Mucosa of stomach (tissue), 1 donor: ENCODE results near the gene CRYBA4.
"Not testable (repeated sequence)": the region's sequence is repeated elsewhere in the genome, so short reads cannot be mapped to it uniquely, and the experiment has no call there.

Experiments
- H3K27me3 ChIP-seq: one replicate; pipeline ENCODE4 v1.7.0; 2013; ENCODE audit warnings: mild to moderate bottlenecking, low read length; ENCODE audit not compliant: control insufficient read depth, insufficient read depth
- H3K36me3 ChIP-seq: one replicate; pipeline ENCODE4 v1.7.0; 2013; ENCODE audit warnings: low read length; ENCODE audit not compliant: control insufficient read depth, insufficient read depth
- H3K4me1 ChIP-seq: one replicate; pipeline ENCODE4 v1.7.0; 2013; ENCODE audit warnings: mild to moderate bottlenecking, low read length; ENCODE audit not compliant: control insufficient read depth, insufficient read depth
- H3K4me3 ChIP-seq: one replicate; pipeline ENCODE4 v1.7.0; 2013; ENCODE audit warnings: low read length
- H3K9ac ChIP-seq: one replicate; pipeline ENCODE4 v1.7.0; 2013; ENCODE audit warnings: mild to moderate bottlenecking, low read length, moderate library complexity
- H3K9me3 ChIP-seq: one replicate; pipeline ENCODE4 v1.7.0; 2013; ENCODE audit warnings: mild to moderate bottlenecking, low read length, moderate library complexity; ENCODE audit not compliant: control insufficient read depth
- donor health status: Pancreatic carcinoma.

CRYBA4 gene

DNA sequence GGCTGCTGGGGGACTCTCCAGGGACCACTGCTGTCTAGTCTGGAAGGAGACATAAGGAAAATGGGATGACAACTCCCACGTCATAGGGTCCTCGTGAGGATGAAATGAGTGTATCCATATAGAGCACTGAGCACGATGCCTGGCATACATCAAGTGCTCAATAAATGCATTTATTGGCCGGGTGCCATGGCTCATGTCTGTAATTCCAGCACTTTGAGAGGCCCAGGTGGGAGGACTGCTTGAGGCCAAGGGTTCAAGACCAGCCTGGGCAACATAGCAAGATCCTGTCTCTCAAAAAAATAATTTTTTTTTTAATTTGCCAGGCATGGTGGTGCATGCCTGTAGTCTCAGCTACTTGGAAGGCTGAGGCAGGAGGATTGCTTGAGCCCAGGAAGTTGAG, 19.6 kb upstream of the CRYBA4 start:
- H3K4me1 ChIP-seq, result no peaks in the 10 kb centered on the region
- no peaks in the 10 kb centered on the region for H3K9me3 ChIP-seq
- H3K4me3 ChIP-seq, result no peak overlapping the region
- H3K36me3 ChIP-seq, result no peaks in the 10 kb centered on the region
- peaks cover 5% of the 10 kb centered on the region for H3K27me3 ChIP-seq
- no peak overlapping the region for H3K9ac ChIP-seq

DNA sequence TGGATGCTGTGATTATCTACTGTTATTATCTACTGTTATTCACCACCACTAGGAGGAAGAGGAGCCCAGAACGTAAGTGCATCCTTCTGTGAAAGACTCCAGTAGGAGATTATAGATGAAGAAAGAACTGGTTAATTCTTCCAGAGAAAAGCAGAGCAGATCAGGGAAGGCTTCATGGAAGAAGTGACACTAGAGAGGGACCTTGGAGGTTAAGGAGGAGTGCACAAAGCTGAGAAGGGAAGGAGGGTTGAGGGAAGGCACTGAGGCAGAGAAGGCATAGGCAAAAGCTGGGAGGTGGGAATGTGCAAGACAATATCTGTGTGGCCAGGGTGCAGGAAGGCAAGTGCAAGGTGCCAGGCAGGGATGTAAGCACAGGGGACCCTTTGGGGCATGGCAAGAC, 17.4 kb upstream of the CRYBA4 start:
- Histone ChIP-seq H3K9ac (no peak overlapping the region), H3K4me1 (no peaks in the 10 kb centered on the region), H3K27me3 (peaks cover 9% of the 10 kb centered on the region), H3K4me3 (no peak overlapping the region), H3K36me3 (no peaks in the 10 kb centered on the region), H3K9me3 (no peaks in the 10 kb centered on the region)

DNA sequence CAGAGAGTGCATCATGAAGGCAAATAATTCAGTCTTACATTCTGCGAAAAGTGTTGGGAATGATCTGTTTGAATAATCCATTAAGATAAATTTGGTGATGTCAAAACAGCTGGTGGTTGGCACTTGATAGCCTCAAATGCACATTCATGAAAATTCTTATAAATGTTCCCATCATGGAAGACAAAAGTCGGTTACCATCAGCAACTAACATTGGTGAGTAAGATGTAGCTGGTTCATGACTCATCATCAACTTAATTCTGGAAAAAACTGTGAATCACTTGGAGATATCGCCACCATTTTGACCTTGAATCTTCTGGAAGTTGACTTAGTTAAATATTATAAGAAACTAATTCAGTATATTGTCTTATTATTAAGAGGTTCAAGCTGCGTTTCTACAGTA, 15.2 kb upstream of the CRYBA4 start:
- Histone ChIP-seq H3K9ac (no peak overlapping the region), H3K4me3 (no peak overlapping the region), H3K4me1 (no peaks in the 10 kb centered on the region), H3K36me3 (no peaks in the 10 kb centered on the region), H3K9me3 (no peaks in the 10 kb centered on the region), H3K27me3 (peaks cover 4% of the 10 kb centered on the region)

DNA sequence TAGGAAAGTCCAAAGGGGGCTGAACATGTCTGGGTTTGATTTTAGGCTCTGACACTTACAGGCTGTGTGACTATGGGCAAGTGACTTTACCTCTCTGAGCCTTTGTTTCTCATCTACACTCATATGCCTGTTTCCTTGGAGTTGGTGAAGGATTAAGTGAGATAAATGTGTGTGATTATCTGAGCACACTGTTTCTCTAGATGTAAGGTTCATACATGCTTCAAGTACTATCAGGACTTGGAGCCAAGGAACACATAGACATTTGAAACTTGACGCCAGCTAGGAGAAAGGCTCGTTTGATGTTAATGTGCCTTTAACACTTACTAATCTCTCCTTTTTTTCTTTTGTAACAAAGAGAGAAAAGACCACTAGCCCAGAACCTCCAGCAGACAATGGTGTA, 13.6 kb upstream of the CRYBA4 start:
- Histone ChIP-seq H3K36me3 (no peaks in the 10 kb centered on the region), H3K9ac (no peak overlapping the region), H3K27me3 (peaks cover 4% of the 10 kb centered on the region), H3K4me1 (no peaks in the 10 kb centered on the region), H3K4me3 (no peak overlapping the region), H3K9me3 (no peaks in the 10 kb centered on the region)

DNA sequence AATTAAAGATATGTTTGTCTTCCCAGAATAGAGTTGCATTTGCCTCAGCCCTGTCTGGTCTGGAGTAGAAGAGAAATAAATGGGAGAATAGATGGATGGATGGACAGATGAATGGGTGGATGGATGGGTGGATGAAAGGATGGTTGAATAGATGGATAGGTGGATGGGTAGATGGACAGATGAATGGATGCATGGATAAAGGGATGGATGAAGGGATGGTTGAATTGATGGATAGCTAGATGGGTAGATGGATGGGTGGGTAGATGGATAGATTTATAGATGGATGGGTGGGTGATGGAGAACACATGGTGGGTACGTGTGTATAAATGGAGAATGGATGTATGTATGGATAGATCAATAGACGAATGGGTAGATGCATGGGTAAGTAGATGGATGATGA, 12.5 kb upstream of the CRYBA4 start:
- Histone ChIP-seq H3K27me3 (peaks cover 4% of the 10 kb centered on the region), H3K4me1 (no peaks in the 10 kb centered on the region), H3K4me3 (no peak overlapping the region), H3K9ac (no peak overlapping the region), H3K9me3 (no peaks in the 10 kb centered on the region), H3K36me3 (no peaks in the 10 kb centered on the region)

DNA sequence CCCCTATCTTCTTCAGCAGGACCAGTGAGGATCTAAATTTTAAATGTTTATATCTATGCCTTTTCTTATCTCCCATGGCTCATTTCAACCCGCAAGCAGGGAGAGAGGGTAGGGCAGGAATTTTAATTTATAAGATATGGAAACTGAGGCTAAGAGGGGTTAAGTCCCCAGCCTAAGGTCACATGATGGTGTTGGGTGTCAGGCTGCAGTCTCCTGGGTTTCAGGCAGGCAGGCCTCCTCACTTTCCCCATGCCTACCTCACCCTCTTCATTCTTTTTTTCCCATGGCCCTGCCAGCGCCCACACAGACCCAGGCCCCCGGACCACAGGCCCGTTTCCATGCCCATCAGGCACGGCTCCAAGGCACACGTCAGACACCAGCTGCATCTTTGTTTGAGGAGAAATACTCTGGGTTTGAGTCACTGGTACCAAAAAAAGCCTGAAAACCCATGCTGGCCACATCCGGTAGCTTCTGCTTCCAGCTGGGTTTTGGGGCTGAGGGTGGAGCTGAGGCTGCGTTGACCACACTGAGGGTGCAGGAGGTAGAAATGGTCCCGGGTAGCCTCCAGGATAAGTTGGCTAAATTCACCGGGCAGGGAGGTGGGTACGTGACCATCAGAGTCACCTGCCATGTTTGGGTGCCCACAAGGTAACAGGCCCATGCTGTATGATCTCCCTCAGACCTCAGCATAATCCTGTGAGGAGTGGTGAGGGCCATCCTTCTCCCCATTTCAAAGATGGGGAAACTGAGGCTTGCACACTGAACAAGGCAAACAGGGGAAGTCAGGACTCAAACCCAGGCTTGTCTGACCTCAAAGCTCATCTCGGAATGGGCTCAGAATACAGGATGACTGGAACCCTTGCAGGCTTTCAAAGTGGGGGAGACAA, 11.4 kb upstream of the CRYBA4 start:
- Histone ChIP-seq H3K9ac (no peak overlapping the region), H3K36me3 (no peaks in the 10 kb centered on the region), H3K27me3 (peaks cover 4% of the 10 kb centered on the region), H3K4me1 (no peaks in the 10 kb centered on the region), H3K9me3 (no peaks in the 10 kb centered on the region), H3K4me3 (no peak overlapping the region)

DNA sequence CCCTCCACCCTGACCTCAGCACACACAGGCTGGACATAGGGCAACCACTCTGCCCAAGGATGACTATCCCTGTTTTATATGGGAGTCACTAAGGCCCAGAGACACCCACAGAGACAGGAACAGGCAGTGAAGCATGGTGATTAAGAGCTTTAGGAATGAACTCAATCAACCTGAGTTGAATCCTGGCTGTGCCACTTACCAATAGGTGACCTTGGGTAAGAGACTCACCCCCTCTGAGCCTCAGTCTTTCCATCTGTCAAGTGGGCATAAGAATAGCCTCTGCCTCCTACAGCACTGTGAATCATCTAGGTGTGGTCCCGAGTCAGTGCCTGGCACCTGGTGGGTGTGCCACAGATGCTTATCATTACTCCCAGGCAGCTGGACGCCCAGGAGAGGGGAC, 10.8 kb upstream of the CRYBA4 start:
- Histone ChIP-seq H3K9me3 (no peaks in the 10 kb centered on the region), H3K36me3 (no peaks in the 10 kb centered on the region), H3K9ac (no peak overlapping the region), H3K4me1 (no peaks in the 10 kb centered on the region), H3K4me3 (no peak overlapping the region), H3K27me3 (peaks cover 4% of the 10 kb centered on the region)

DNA sequence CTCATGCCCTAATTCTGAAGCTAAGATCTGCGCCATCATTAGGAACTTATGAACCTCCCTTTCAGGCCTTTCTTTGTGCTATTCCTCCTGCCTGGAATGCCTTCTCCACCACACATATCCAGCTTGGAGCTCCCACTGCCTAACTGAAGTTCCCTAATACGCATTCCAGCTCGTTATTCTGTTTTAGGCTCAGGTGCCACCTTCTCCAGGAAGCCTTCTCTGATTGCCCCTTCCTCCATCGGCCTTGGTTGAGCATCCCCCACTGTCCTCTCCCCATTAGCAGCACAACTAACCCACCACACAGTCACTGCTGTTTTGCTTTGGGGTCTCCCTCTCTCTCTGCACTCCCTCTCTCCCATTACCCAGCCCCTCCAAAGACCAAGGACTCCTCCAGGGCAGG, 9.1 kb upstream of the CRYBA4 start:
- no peaks in the 10 kb centered on the region for H3K36me3 ChIP-seq
- no peaks in the 10 kb centered on the region for H3K9me3 ChIP-seq
- H3K27me3 ChIP-seq, result peaks cover 4% of the 10 kb centered on the region
- H3K4me1 ChIP-seq, result no peaks in the 10 kb centered on the region
- H3K9ac ChIP-seq, result no peak overlapping the region
- no peak overlapping the region for H3K4me3 ChIP-seq

DNA sequence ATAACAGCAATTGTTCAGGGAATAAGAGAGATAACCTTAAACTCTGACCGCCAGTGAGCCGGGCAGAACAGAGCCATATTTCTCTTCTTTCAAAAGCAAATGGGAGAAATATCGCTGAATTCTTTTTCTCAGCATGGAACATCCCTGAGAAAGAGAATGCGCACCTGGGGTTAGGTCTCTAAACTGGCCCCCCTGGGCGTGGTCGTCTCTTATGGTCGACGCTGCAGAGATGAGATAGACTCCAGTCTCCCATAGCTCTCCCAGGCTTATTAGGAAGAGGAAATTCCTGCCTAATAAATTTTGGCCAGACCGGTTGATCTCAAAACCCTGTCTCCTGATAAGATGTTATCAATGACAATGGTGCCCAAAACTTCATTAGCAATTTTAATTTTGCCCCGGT, 8.0 kb upstream of the CRYBA4 start:
- not testable (repeated sequence) for H3K36me3 ChIP-seq, H3K4me1 ChIP-seq, H3K9ac ChIP-seq, H3K4me3 ChIP-seq, H3K9me3 ChIP-seq, H3K27me3 ChIP-seq

DNA sequence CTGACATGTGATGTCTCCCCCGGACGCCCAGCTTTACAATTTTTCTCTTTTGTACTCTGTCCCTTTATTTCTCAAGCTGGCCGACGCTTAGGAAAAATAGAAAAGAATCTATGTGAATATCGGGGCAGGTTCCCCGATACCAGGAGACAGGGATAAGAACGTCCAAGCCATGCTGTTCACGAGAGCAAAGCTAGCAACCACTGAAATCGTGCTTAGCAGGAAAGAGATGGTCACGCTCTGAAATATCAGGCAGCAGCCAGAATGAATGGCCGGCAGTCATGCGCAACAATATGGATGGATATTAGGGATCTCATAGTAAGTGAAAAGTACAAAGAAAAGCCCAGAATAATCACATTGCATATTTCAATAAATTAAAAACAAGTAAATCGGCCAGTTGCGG, 7.4 kb upstream of the CRYBA4 start:
- H3K9me3 ChIP-seq, result no peaks in the 10 kb centered on the region
- H3K36me3 ChIP-seq, result no peaks in the 10 kb centered on the region
- H3K4me1 ChIP-seq, result peaks cover under 1% of the 10 kb centered on the region
- H3K9ac ChIP-seq, result no peak overlapping the region
- H3K4me3 ChIP-seq, result no peak overlapping the region
- peaks cover under 1% of the 10 kb centered on the region for H3K27me3 ChIP-seq

DNA sequence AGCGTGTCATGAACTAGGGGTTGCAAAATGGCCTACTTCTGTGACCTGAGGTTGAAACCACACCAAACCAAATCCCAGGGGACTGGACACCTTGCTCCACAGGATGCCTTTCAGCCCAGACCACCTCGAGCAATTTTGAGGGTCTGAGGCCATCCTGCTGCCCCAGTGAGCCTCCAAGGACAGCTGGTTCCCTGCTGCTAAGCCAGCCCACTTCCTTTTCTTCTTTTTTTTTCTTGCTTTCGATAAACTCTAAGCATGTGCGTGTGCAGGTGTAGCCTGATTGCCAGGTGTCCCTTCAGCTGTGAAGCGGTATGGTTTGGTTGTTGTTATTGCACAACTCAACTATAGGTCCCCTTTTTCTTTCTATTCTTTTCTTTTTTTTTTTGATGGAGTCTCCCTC, 6.6 kb upstream of the CRYBA4 start:
- H3K9ac ChIP-seq, result no peak overlapping the region
- H3K4me1 ChIP-seq, result peaks cover 4% of the 10 kb centered on the region
- H3K9me3 ChIP-seq, result no peaks in the 10 kb centered on the region
- no peaks in the 10 kb centered on the region for H3K36me3 ChIP-seq
- no peak overlapping the region for H3K4me3 ChIP-seq
- no peaks in the 10 kb centered on the region for H3K27me3 ChIP-seq

DNA sequence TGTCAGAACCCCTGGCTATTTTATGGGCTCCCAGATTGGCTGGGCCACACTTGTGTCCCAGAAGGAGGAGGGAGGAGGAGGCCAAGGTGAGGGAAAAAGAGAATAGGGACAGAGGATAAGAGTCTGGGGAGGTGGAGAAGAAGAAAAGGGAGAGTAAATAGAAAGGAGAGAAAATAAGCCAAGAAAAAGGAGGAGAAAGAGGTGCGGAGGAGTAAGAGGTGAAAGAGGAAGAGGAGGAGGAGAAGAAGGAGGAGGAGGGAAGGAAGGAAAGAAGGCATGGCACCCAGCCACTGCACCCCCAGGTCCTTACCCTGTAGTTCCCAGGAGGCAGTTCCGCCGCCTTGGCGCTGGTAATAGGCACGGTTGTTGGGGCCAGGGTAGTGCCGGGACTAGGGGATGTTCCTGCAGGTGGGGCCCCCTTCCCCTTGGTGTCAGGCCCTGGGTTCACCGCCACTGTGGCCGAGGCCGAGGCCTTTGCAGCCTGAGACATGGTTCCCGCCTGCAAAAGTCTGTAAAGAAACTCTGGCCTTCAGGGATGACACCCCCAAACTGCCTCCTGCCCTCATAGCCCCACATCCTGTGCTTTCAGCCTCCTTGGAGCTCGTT, 5.8 kb upstream of the CRYBA4 start:
- Histone ChIP-seq H3K4me3 (no peak overlapping the region), H3K9me3 (no peaks in the 10 kb centered on the region), H3K9ac (no peak overlapping the region), H3K4me1 (peaks cover 4% of the 10 kb centered on the region), H3K27me3 (no peaks in the 10 kb centered on the region), H3K36me3 (no peaks in the 10 kb centered on the region)
